GM21423 (cell line): Measurements from ENCODE around the gene CCDC97.
"Not testable (repeated sequence)": the region's sequence is repeated elsewhere in the genome, so short reads cannot be mapped to it uniquely, and the experiment has no call there.

Experiments
- ATAC-seq: cut with Tn5 transposase; IDR thresholded peaks from one replicate; pipeline ENCODE4 v1.9.1; 2021; ENCODE audit warnings: mild to moderate bottlenecking, moderate library complexity; ENCODE audit not compliant: unreplicated experiment

The CCDC97 gene

GRCh38 chr19:41310033-41310831, at the start of gene CCDC97:
TSS of gene CCDC97 (plus strand) at chr19:41310172. CDS start at chr19:41310311, 139 bp downstream.
- ATAC-seq = peak; percentile 67

GRCh38 chr19:41261474-41262190, 48.3 kb upstream of the CCDC97 start:
- no peak for ATAC-seq

GRCh38 chr19:41263042-41263849, 46.7 kb upstream of the CCDC97 start:
- ATAC-seq = peak; percentile 11

GRCh38 chr19:41263850-41264580, 46.0 kb upstream of the CCDC97 start, which contains the start of gene HNRNPUL1:
TSS of gene HNRNPUL1 (plus strand) at chr19:41264372. CDS start at chr19:41264504, 132 bp downstream.
- ATAC-seq = peak; percentile 71

- ATAC-seq = no peak
Measured at GRCh38 chr19:41264581-41265394, 45.2 kb upstream of the CCDC97 start.

- no peak for ATAC-seq
Measured at GRCh38 chr19:41265395-41266153, 44.4 kb upstream of the CCDC97 start.

GRCh38 chr19:41269055-41269454, 40.9 kb upstream of the CCDC97 start:
- ATAC-seq = no peak

- no peak for ATAC-seq
Measured at GRCh38 chr19:41269571-41269970, 40.4 kb upstream of the CCDC97 start.

- no peak for ATAC-seq
Measured at GRCh38 chr19:41273076-41273475, 36.9 kb upstream of the CCDC97 start.

GRCh38 chr19:41274802-41275201, 35.2 kb upstream of the CCDC97 start:
- ATAC-seq = no peak

- no peak for ATAC-seq
Measured at GRCh38 chr19:41276231-41276630, 33.7 kb upstream of the CCDC97 start.

GRCh38 chr19:41278478-41278877, 31.5 kb upstream of the CCDC97 start:
- ATAC-seq = no peak

GRCh38 chr19:41288673-41289530, 21.1 kb upstream of the CCDC97 start:
- no peak for ATAC-seq

- not testable (repeated sequence) for ATAC-seq
Measured at GRCh38 chr19:41289814-41290213, 20.2 kb upstream of the CCDC97 start.

GRCh38 chr19:41294393-41294792, 15.6 kb upstream of the CCDC97 start:
- ATAC-seq = no peak

- no peak for ATAC-seq
Measured at GRCh38 chr19:41295499-41295898, 14.5 kb upstream of the CCDC97 start.

- ATAC-seq = no peak
Measured at GRCh38 chr19:41296433-41296871, 13.5 kb upstream of the CCDC97 start.
